ENCODE results near the gene ARHGEF18. TPM values are rescaled to one million over a fixed set of nuclear protein-coding genes. Genes with fewer than 3 reads are reported as not detected.

The ARHGEF18 gene
- total and polyA plus RNA-seq, 2 of the 13 experiments (the other 11 are each of a cell fraction or from before 2014, with no cell fraction given) = 4.2 to 17.5 TPM

DNA sequence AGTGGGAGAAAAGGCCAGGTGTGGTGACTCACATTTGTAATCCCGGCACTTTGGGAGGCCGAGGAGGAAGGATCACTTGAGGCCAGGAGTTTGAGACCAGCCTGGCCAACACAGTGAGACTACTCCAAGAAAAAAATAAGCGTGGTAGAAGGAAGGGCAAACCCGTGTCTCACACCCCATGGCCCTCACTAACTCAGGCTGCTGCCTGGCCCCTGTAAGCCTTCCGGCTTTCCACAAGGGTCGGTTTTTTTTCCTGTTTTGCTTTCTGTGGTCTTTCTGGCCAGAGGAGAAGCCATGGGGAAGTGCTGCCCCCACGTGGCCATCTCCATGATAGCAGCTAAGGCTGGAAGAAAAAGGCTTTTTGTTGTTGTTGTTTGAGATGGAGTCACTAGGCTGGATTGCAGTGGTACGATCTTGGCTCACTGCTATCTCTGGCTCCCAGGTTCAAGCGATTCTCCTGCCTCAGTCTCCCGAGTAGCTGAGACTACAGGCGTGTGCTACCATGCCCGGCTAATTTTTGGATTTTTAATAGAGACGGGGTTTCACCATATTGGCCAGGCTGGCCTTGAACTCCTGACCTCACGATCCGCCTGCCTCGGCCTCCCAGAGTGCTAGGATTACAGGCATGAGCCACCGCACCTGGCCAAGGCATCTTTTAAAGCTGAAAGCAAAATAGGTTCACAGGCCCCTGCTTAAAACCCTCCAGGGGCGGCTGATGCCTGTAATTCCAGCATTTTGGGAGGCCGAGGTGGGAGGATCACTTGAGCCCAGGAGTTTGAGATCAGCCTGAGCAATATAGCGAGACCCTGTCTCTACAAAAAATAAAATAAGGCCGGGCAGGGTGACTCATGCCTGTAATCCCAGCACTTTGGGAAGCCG lies 7.5 kb upstream of the ARHGEF18 start (continued):
- no peak for TF ChIP-seq MAZ (IDR thresholded peaks at IDR 0.05; ENCODE audit: borderline replicate concordance, low read depth, low read length)
- TF ChIP-seq MAZ (CRISPR knock-in tag; IDR thresholded peaks at IDR 0.05; ENCODE audit: low read depth) = peak; percentile 29; the same call in 1 of the 2 replicates
- TF ChIP-seq YEATS2 (CRISPR knock-in tag; IDR thresholded peaks at IDR 0.05; ENCODE audit: borderline replicate concordance) = peak; percentile 41; the same call in 1 of the 2 replicates
- no peak for TF ChIP-seq SOX6 (IDR thresholded peaks at IDR 0.05)
- peak; percentile 54 for TF ChIP-seq SOX6 (CRISPR knock-in tag; IDR thresholded peaks at IDR 0.05)
- peak; percentile 99 for TF ChIP-seq STAG1 (CRISPR knock-in tag; IDR thresholded peaks at IDR 0.05)
- 0 out of 2 replicates have a peak, but pooled peaks have one; percentile 44 for TF ChIP-seq ZNF766 (CRISPR knock-in tag; IDR thresholded peaks at IDR 0.05; ENCODE audit: borderline replicate concordance)
- 0 out of 2 replicates have a peak, but pooled peaks have one; percentile 25 for TF ChIP-seq MED1 (CRISPR knock-in tag; IDR thresholded peaks at IDR 0.05)
- peak; percentile 39; the same call in 1 of the 2 replicates for TF ChIP-seq ZNF614 (CRISPR knock-in tag; IDR thresholded peaks at IDR 0.05; ENCODE audit: borderline replicate concordance)
- TF ChIP-seq KLF16 (CRISPR knock-in tag; IDR thresholded peaks at IDR 0.05) = 0 out of 4 replicates have a peak, but pooled peaks of 1 of the 2 experiments have one; percentile 47
- TF ChIP-seq, protein P1, sequence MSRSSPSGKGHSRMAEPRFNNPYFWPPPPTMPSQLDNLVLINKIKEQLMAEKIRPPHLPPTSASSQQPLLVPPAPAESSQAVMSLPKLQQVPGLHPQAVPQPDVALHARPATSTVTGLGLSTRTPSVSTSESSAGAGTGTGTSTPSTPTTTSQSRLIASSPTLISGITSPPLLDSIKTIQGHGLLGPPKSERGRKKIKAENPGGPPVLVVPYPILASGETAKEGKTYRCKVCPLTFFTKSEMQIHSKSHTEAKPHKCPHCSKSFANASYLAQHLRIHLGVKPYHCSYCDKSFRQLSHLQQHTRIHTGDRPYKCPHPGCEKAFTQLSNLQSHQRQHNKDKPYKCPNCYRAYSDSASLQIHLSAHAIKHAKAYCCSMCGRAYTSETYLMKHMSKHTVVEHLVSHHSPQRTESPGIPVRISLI (CRISPR knock-in tag; IDR thresholded peaks at IDR 0.05; ENCODE audit: borderline replicate concordance) = peak; percentile 93; the same call in 1 of the 2 replicates
- TF ChIP-seq, protein P2, sequence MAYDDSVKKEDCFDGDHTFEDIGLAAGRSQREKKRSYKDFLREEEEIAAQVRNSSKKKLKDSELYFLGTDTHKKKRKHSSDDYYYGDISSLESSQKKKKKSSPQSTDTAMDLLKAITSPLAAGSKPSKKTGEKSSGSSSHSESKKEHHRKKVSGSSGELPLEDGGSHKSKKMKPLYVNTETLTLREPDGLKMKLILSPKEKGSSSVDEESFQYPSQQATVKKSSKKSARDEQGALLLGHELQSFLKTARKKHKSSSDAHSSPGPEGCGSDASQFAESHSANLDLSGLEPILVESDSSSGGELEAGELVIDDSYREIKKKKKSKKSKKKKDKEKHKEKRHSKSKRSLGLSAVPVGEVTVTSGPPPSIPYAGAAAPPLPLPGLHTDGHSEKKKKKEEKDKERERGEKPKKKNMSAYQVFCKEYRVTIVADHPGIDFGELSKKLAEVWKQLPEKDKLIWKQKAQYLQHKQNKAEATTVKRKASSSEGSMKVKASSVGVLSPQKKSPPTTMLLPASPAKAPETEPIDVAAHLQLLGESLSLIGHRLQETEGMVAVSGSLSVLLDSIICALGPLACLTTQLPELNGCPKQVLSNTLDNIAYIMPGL (CRISPR knock-in tag; IDR thresholded peaks at IDR 0.05; ENCODE audit: borderline replicate concordance in 1 of 2, low read depth in 1 of 2) = peak in 1 of 2 experiments; percentile 61; a peak in 1 of 4 replicates
- peak; percentile 82; the same call in 1 of the 2 replicates for TF ChIP-seq ZNF549 (CRISPR knock-in tag; IDR thresholded peaks at IDR 0.05)
- TF ChIP-seq NR3C1 (CRISPR knock-in tag; IDR thresholded peaks at IDR 0.05) = no peak
- peak; percentile 40; the same call in 1 of the 2 replicates for TF ChIP-seq ETV5 (CRISPR knock-in tag; IDR thresholded peaks at IDR 0.05; ENCODE audit: borderline replicate concordance)
- peak; percentile 57 for TF ChIP-seq ZBTB25 (CRISPR knock-in tag; IDR thresholded peaks at IDR 0.05)
- TF ChIP-seq SMC3 (IDR thresholded peaks at IDR 0.05; ENCODE audit: low read length) = peak; percentile 97
- no peak for TF ChIP-seq ZMAT5 (CRISPR knock-in tag; IDR thresholded peaks at IDR 0.05; ENCODE audit: borderline replicate concordance, low read depth)
- peak; percentile 28; the same call in 1 of the 2 replicates for TF ChIP-seq KAT7 (CRISPR knock-in tag; IDR thresholded peaks at IDR 0.05; ENCODE audit: borderline replicate concordance)
- peak; percentile 15; the same call in 1 of the 2 replicates for TF ChIP-seq NR2C2 (CRISPR knock-in tag; IDR thresholded peaks at IDR 0.05; ENCODE audit: borderline replicate concordance)
- TF ChIP-seq HOXA3 (CRISPR knock-in tag; IDR thresholded peaks at IDR 0.05) = peak; percentile 38; the same call in 1 of the 2 replicates
- TF ChIP-seq ZNF121 (CRISPR knock-in tag; IDR thresholded peaks at IDR 0.05) = peak; percentile 90
- TF ChIP-seq KDM5B (CRISPR knock-in tag; IDR thresholded peaks at IDR 0.05; ENCODE audit: borderline replicate concordance) = peak; percentile 65; the same call in 1 of the 2 replicates
- no peak for TF ChIP-seq ZNF724P (CRISPR knock-in tag; IDR thresholded peaks at IDR 0.05; ENCODE audit: borderline replicate concordance)

All from HepG2 (cell line).